ENCODE measurements around the gene DNAI4. TPM values are rescaled to one million over a fixed set of nuclear protein-coding genes. Genes with fewer than 3 reads are reported as not detected.
"Not testable (repeated sequence)": the region's sequence is repeated elsewhere in the genome, so short reads cannot be mapped to it uniquely, and the experiment has no call there.

The DNAI4 gene
- total RNA-seq, 4 donors from 2014 or later = 10.7 to 26.0 (median 20.5) TPM

DNA sequence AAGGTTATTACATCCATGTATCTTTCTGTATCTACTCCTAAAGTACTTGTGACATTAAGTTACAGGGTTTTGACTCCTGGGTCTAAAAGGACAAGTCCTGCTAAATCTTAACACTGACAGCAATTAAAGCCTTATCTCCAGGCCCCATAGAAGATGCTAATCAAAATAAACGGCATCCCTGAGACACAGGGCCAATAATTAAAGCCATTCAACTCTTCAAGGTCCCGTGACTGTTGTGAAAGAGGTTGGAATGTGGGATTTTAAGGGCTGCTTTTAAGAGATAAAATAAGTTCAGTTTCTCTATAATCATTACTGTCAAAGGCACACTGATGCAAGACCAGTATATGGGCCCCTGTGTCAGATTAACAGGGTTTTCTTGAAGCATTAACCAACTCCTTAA lies 8.3 kb downstream of the DNAI4 start:
- H3K27me3 ChIP-seq = no peaks in the 10 kb centered on the region
- H3K36me3 ChIP-seq = no peaks in the 10 kb centered on the region
- TF ChIP-seq CTCF (IDR thresholded peaks at IDR 0.05) = no peak
- no peak for TF ChIP-seq POLR2A (IDR thresholded peaks at IDR 0.05)
- H3K9me3 ChIP-seq = no peaks in the 10 kb centered on the region
- no peak for DNase-seq
- no peak overlapping the region for H3K4me3 ChIP-seq (replicated peaks in 1 of 3)
- WGBS, 2 donors = 54 to 59% methylated on average over 2 of the region's 2 CpGs
- intact Hi-C loops (cut with DNase I) = no loop called here
- H3K4me1 ChIP-seq = no peaks in the 10 kb centered on the region
- no peak overlapping the region for H3K27ac ChIP-seq

- H3K4me1 ChIP-seq; H3K27me3 ChIP-seq; H3K9me3 ChIP-seq; H3K27ac ChIP-seq; intact Hi-C loops (cut with DNase I); DNase-seq; H3K36me3 ChIP-seq; H3K4me3 ChIP-seq (replicated peaks in 1 of 3): not testable (repeated sequence)
- WGBS, 2 donors = 98% methylated on average over 1 of the region's 1 CpG
Observed at GRCh38 chr1:66915203-66915602, 9.5 kb downstream of the DNAI4 start.

DNA sequence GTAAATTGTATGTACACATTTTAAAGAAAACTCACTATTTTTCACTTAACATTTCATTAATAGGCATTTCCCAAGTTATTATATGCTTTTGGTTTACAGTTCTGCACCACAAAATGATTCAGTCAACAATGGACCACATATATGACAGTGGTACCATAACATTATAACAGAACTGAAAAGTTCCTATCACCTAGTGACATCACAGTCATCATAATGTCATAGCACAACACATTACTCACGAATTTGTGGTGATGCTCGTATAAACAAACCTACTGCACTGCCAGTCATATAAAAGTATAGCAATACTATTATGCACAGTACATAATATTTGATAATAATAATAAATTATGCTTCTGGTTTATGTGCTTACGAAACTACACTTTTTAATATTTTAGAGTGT lies 30.9 kb downstream of the DNAI4 start:
- no peaks in the 10 kb centered on the region for H3K9me3 ChIP-seq
- H3K4me1 ChIP-seq = no peaks in the 10 kb centered on the region
- TF ChIP-seq POLR2A (IDR thresholded peaks at IDR 0.05) = no peak
- no peak for TF ChIP-seq CTCF (IDR thresholded peaks at IDR 0.05)
- no peak overlapping the region for H3K27ac ChIP-seq
- WGBS, 2 donors = 93 to 94% methylated on average over 3 of the region's 3 CpGs
- no peaks in the 10 kb centered on the region for H3K36me3 ChIP-seq
- H3K27me3 ChIP-seq = no peaks in the 10 kb centered on the region
- intact Hi-C loops (cut with DNase I) = no loop called here
- DNase-seq = no peak
- no peak overlapping the region for H3K4me3 ChIP-seq (replicated peaks in 1 of 3)

- TF ChIP-seq CTCF (IDR thresholded peaks at IDR 0.05) (no peak), POLR2A (IDR thresholded peaks at IDR 0.05) (no peak)
- DNase-seq = no peak
- Histone ChIP-seq H3K27me3 (no peaks in the 10 kb centered on the region), H3K4me3 (replicated peaks in 1 of 3) (no peak overlapping the region), H3K27ac (no peak overlapping the region), H3K4me1 (no peaks in the 10 kb centered on the region), H3K9me3 (no peaks in the 10 kb centered on the region), H3K36me3 (no peaks in the 10 kb centered on the region)
- WGBS, 2 donors = 93% methylated on average over 1 of the region's 1 CpG
- intact Hi-C loops (cut with DNase I) = no loop called here
Observed at GRCh38 chr1:66890621-66891020, 34.0 kb downstream of the DNAI4 start.

- 98 to 100% methylated on average over 1 of the region's 1 CpG for WGBS, 2 donors
- no peaks in the 10 kb centered on the region for H3K4me1 ChIP-seq
- intact Hi-C loops (cut with DNase I) = no loop called here
- H3K9me3 ChIP-seq = no peaks in the 10 kb centered on the region
- no peak for DNase-seq
- H3K4me3 ChIP-seq (replicated peaks in 1 of 3) = no peak overlapping the region
- no peaks in the 10 kb centered on the region for H3K36me3 ChIP-seq
- H3K27ac ChIP-seq = no peak overlapping the region
- H3K27me3 ChIP-seq = no peaks in the 10 kb centered on the region
- TF ChIP-seq POLR2A (IDR thresholded peaks at IDR 0.05) (no peak), CTCF (IDR thresholded peaks at IDR 0.05) (no peak)
Observed at GRCh38 chr1:66889030-66889429, 35.6 kb downstream of the DNAI4 start.

DNA sequence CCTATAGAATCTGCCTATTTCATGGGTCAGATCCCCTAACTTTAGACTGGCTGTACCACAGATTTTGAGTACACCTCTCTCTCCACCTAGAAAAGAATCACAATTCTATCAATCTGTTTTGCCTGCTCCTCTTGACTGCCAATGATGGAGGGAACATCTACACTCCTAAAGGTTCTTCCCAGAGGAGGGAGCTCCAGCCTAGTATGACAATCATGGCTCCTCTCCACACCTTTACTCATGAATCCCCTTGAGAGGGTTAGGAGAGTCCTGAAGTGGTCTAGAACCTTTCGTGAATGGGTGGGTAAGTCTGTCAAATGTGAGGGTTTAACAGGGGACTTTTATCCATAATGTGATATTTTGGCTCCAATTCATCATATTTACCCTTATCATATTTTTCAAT lies 48.0 kb downstream of the DNAI4 start:
- WGBS, 2 donors = 63 to 79% methylated on average over 1 of the region's 1 CpG
- Histone ChIP-seq H3K9me3 (no peaks in the 10 kb centered on the region), H3K27me3 (no peaks in the 10 kb centered on the region), H3K36me3 (no peaks in the 10 kb centered on the region), H3K4me1 (no peaks in the 10 kb centered on the region), H3K4me3 (replicated peaks in 1 of 3) (no peak overlapping the region), H3K27ac (no peak overlapping the region)
- TF ChIP-seq POLR2A (IDR thresholded peaks at IDR 0.05) (no peak), CTCF (IDR thresholded peaks at IDR 0.05) (no peak)
- intact Hi-C loops (cut with DNase I) = no loop called here
- DNase-seq = no peak
